ENCODE measurements around the gene SLC12A8.

DNA sequence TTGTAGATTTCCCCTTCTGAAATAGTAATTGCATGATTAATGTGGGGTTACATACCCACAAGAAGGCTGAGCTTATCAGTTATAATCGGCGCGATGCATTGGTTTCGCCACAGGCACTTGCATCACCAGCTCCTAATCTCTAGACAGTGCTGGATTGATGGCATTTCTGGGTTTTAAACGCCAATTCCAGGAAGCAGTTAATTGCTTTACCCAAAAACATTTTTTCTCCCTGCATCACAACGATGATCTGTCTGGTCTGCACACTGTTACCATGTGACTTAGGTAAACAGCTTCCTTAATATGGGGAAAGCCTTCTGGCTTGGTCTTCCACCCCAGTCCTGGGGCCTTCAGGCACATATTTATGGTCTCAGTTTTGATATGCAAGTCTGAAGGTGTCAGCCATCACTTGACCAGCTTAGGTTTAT, 86.7 kb downstream of the SLC12A8 start:
- TF ChIP-seq CTCF (IDR thresholded peaks at IDR 0.05) (no peak), EZH2 (IDR thresholded peaks at IDR 0.05; ENCODE audit: borderline replicate concordance, insufficient read depth, low read depth, low read length, poor library complexity, severe bottlenecking) (no peak)

Measured in B cell (primary cell).